Astrocyte (in vitro differentiated cells and primary cell): ENCODE measurements around the gene DNAH3.

Experiments
- CTCF ChIP-seq: IDR thresholded peaks from 2 replicates; pipeline ENCODE4 v1.5.1; 2011; ENCODE audit warnings: low read depth, mild to moderate bottlenecking, inconsistent platforms, low read length, moderate library complexity; ENCODE audit not compliant: insufficient read depth
- EZH2 ChIP-seq: IDR thresholded peaks from 2 replicates; pipeline ENCODE4 v1.6.1; 2012; ENCODE audit warnings: mild to moderate bottlenecking, low read length, inconsistent platforms; ENCODE audit not compliant: insufficient read depth

GRCh38 chr16:21192991-21193390 lies 42.3 kb upstream of the DNAH3 start:
- no peak for TF ChIP-seq CTCF
- no peak for TF ChIP-seq EZH2
